Amniotic stem cell (primary cell): ENCODE measurements around the gene CLEC3B.

ENCODE experiments used
- DNase-seq: peaks from one replicate; lab custom pipeline; 2025; lab: John Stamatoyannopoulos, UW

CLEC3B gene

DNA sequence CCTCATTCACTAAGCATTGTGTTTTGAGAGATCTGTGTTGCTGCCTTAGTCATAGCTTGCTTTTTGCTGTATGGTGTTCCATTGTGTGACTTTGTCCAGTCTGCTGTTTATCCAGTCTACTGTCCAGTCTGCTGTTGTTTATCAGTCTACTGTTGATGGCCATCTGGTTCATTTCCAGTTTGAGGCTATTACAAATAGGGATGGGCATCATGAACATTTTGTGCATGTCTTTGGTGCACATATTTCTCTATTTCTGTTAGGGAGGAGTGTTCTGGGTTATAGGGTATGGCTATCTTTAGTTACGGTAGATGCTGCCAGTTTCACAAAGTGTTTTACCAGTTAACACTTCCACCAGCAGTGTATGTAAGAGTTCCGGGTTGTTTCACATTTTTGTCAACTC, 22.2 kb upstream of the CLEC3B start:
- DNase-seq = no peak

DNA sequence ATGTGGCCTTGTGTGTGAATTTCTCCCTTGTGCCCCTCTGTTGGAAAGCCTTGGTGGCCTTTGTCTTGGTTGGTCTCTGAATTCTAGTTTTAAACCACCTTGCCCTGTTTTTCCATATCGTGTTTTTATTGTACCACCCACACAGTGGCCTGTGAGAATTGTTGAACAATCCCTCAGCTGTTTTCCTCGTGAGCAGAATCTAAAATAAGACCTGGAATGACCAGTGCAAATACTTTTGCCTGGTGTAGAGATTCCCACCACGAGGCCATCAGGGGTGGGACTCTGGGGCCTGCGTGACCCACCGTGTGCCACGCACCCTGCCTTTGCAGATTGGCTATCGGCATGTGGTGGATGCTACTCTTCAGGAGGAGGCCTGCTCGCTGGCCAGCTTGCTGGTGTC, 19.0 kb upstream of the CLEC3B start:
- no peak for DNase-seq

DNA sequence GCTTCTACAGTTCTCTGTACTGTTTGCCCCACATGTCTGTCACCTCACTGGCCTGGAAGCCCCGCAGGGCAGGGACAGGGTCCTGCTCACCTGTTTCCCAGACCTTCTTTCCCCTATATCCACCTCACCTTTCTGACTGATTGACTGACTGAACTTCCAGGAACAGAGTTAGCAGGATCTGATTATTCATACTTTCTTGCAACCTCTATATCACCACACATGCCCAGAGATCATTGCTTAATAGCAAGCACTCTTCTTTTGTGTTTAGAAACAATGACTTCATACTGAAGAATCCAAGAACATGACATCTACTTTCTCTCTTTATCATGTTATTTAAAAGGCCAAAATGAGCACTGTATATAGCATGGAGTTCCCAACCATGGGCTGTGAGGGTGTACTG, 18.0 kb upstream of the CLEC3B start:
- no peak for DNase-seq

DNA sequence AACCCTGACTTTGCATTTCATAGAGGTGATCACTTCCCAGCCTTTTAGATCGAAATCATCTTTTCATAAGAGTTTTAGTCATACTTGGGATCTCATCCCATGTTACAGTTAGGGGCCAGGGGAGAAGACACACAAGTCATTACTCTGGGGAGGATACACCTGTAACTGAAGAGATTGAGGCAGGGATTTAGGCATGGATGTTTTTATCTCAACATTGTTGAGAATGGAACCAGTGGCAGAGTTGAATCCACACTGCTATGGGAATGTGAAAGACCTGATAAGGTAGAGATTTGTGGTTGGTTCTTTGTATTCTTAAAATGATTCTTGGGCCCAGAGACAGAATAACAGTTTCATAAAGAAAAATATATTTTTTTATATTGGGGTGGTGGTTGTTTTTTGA, 16.2 kb upstream of the CLEC3B start:
- no peak for DNase-seq

DNA sequence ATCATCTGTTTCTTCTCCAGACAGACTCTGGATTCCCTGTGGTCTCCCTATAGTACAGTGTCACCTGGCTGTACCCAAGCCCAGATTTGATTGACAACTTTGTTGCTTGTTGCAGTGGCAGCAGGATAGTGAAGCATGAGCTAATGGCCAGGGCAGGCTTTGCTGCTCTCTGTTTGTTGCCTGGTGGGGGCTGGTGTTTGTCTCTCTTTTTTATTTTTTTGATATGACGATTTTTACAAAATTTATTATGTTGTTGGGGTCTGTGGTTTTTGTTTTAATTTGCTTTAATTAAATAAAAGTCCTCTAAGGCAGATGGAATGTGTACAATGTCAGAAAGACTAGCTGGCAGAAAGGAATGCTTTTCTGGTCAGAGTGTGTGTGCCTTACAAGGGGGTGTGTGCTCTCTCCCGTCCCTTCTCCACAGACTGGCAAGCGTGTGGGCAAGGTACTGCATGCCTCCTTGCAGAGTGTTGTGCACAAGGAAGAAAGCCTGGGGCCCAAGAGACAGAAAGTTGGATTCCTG, 15.2 kb upstream of the CLEC3B start:
- DNase-seq = peak; percentile 73

DNA sequence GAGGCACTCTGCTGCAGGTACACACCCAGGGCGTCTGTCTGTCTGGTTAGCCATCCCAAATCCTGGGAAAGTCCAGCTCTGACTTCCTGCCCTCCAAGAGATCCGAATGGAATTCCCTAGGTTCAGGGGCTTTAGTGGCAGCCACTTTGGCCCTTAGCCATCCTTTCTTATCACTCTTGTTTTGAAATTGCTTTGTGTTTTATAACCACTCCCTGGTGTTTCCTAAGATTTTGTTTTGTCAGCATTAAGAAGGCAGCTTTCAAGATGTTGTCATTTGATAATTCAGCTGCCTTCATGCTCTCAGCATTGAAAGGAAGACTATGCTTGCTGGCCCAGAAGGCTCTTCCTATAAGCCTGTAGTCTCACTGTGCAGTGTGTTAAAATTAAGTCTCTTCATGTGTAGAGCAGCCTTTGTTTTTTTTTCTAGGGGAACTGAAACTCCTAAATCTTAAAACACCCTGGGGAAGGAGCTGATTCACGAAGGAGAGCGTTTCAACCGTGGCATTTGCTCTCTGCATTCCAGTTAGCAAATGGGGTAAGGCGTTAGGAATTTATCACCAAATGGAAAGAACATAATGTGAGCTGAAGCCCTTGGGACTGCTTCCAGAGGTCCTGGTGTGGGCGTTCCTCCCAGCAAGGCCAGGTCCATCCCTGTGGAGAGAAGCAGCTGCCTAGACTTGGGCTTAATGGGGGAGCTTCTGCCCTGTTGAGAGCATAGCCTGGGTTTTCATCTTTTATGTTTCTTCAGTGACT, 14.2 kb upstream of the CLEC3B start:
- DNase-seq = peak; percentile 47

DNA sequence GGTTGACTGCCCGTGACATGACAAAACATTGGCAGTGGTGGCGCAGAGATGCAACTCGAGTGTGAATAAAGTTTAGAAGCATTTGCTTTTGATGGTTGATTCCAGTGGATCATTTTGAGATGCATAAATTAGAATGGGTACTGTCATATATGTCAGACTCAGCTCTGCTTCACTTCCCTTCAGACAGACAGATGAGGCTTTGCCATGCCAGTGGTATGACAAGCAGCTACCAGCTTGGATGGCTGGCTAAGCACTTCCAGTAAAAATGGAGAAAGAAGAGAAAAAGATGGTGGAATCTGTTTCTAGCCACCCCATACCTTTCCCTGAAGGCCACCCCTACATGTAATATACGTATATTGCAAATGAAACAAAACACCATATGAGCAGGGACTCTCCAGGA, 13.5 kb upstream of the CLEC3B start:
- no peak for DNase-seq

DNA sequence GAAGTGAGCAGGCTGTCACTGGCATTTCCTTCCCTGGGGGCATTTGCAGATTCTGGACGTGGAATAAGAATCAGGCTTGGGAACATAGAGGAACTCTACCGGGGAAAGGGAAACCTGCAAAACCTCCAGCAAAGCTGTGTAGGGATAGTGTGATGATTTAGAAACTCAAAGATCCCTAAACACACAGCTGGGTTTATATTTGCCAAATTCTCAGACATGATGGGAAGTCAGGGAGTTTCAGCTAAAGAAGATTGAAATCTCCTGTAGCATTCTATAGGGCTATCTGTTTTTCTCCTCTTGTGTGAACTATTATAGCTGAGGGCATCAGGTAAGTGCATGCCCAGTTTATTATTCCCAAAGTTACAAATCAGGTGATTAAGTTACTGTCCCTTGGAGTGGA, 9.2 kb upstream of the CLEC3B start:
- no peak for DNase-seq

DNA sequence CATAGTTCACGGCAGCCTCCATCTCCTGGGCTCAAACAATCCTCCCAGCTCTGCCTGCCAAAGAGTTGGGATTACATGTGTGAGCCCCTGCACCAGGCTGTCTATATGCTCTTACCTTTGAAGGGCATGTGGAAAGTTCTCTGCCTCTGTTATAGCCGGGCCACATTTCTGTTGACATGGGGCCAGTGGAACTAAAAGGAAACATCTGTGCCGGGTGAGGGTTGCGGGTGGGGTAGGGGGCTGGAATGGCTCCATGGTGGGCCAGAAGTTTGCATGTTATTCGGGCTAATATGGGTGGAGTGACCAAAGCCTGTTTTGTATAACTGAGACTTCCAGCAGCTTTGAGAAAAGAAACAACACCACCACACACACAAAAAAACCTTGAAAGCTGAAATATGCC, 8.3 kb upstream of the CLEC3B start:
- DNase-seq = no peak

DNA sequence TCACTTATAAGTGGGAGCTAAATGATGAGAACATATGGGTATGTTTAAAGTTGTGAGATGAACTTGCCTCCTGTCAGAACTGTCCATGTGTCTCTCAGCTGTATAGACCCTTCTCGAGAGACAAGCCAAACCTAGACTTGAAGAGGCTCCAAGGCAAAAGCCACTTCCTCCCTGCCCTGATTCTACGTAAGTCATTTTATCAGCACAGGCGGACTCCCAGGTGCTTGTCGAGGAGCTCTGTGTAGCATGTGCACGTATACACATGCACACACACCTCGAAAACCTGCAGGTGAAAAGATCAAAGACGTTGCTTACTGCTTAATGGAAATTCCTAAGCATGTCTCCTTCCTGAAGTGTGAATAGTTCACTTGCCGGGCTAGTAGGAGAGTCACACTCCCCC, 5.6 kb upstream of the CLEC3B start:
- DNase-seq = no peak

DNA sequence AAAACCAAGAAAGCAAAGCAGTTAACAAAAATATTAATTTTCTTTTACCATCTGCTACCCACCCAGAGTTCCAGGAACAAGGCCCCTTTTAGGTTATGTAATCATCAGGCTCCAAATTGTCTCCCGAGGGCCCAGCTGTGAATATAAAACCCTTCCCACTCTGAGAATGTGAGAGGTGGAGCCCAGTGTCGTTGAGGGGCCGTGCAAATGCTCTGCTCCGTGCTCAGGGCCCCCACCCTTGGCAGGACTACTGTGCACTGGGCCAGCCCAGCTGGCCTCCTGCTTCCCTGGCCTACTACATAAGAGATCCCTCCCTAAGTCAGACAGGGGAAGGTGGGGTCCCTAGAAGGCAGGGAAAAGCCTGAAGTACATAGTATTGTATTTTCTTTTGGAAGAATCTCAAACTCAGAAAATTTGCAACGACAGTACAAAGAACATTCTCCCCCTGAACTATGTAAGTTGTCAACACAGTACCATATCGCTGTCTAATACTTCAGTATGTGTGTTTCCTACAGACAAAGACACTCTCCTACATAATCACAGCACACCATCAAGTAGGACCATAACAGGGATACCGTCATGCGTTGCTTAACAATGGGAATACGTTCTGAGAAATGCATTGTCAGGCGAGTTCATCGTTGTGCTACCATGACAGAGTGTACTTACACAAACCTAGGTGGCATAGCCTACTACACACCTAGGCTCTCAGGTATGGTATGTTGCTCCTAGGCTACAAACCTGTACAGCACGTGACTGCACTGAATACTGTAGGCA, 4.4 kb upstream of the CLEC3B start:
- DNase-seq = no peak

DNA sequence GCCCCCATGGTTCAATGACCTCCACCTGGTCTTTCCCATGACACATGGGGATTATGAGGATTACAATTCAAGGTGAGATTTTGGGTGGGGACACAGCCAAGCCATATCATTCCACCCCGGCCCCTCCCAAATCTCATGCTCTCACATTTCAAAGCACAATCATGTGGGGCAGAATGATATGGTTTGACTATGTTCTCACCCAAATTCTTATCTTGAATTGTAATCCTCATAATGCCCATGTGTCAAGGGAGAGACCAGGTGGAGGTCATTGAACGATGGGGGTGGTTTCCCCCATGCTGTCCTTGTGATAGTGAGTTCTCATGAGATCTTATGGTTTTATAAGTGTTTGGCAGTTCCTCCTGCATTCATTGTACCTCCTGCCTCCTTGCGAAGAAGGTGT, 2.4 kb upstream of the CLEC3B start:
- no peak for DNase-seq

DNA sequence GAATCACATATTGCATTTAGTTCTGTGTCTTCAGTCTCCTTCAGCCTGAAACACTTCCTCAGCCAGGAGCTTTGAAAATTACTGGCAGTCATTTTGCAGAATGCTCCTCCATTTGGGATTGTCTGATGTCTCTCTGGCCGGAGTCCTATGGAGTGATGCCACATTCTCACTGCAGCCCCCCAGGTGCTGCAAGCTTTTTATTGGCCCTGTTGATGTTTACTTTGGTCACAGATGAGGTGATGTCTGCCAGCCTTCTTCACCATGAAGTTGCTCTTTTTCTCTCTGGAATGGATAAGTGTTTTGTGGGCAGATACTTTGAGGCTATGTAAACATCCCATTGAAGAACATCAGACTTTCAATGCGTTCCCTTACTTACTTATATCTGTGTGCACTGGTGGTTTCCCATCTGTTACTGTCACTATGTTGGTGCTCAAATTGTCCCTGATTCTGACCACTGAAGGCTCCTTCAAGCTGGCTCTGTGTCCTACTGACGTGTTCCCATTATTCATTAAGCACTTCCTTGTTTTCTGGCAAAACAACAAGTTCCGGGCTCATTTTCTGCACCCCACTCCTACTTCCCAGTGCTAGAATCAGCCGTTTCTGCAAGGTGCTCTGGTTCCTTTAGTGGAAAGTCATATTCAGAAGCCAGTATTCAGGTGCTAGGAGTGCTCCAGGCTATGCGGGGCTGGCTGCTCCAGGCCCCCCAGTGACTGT, 1.4 kb upstream of the CLEC3B start:
- no peak for DNase-seq

DNA sequence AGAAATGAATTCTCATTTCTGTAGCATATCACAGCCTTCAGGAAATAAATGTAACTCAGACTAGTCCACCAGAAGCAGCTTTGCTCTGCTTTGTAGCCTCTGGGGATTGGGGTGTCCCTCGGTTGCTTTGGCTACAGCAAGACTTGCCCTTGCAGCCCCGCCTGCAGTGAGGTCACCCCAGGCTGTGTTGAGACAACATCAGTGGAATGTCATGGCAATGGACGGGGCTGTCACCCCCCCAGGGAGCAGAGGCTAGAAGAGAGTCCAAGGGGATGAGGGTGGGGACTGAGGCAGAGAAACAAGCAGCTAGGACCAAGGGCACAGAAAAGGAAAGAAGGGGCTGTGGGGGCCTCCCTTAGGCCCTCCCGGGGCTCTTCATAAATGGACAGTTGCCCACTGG, 854 bp downstream of the CLEC3B start:
- DNase-seq = no peak

DNA sequence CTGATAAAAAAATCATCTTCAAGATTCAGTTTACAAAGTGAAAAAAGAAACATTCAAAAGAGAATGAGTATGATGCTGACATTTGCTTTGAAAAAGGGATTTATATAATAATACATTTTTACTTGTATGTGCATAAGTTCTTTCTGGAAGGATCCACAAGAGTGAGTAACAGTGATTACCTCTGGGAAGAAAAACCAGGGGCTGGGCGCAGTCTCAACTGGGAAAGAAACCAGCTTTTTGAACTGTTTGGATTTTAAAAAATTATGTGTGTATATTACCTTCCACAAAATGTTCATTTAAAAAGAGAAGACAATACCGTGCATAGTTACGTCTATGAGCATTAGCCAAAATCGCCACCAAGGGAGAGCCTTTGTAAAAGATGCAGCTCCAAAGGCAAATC, 1.3 kb downstream of the CLEC3B start:
- DNase-seq = no peak

DNA sequence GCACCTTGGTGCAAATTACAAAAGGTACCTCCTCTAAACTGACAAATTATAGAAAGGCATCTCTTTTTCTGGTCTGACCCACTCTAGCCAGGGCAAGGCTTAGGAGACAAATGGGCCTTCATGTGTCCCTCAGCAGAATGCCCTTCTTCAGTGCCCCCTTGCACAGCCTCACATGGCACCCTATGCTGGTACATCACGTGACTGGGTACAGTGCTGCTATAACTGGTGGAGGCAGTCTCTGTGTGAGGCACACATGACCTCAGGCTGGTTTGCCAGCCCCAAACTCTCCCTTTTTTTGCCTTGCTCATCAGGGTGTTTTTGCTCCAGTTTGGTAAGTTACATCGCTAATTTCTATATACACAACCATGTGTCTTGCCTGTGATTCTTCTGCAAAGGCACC, 3.1 kb downstream of the CLEC3B start:
- DNase-seq = no peak

DNA sequence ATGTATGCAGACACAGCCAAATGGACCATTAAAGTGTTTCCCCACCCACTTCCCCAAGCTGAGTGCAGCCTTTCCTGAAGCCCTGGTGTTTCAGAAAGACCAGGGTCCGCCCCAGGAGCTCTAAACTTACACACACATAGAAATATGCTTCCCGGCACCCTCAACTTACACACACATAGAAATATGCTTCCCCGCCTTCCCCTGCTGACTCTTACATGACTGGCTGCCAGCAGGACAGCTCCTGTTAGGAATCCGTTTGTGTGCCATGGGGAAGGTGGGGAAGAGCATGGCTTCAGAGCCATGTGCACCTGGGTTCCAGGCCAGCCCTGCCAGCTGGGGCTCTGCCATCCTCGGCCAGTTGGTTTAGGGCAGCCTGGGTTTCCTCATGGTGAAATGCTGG, 3.6 kb downstream of the CLEC3B start:
- no peak for DNase-seq

DNA sequence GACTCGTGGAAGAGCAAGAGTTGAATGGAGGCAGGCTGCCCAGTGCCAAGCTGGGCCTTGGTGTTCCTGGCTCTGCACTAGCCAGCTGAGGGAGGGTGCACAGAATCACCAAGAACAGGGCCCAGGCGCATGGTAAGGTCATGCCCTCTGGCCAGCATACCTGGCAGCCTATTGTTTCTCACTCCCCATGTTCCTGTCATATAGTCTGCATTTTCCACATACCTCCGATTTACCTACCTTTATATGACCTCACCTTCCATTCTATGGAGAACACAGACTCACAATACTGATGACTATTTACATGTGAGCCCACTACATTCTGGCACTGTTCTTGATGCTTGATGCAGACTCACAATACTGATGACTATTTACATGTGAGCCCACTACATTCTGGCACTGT, 5.4 kb downstream of the CLEC3B start:
- DNase-seq = no peak

DNA sequence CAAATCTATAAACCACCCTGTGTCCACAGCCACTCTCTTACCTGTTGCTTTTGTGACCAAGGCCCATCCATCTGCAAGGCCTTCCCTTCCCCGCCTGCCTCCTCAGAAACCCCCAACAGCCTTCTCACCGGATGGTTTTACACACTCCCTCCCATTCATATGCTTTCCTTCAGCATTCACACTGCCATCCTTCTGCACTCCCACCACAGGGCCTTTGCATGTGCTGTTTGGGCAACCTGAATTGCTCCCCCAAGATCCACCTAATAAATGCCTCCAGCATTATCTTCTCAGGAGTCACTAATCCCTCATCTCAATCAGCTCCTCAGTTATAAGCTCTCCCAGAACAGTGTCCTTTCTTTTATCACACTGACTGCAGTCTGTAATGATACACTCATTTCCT, 6.0 kb downstream of the CLEC3B start:
- DNase-seq = no peak

DNA sequence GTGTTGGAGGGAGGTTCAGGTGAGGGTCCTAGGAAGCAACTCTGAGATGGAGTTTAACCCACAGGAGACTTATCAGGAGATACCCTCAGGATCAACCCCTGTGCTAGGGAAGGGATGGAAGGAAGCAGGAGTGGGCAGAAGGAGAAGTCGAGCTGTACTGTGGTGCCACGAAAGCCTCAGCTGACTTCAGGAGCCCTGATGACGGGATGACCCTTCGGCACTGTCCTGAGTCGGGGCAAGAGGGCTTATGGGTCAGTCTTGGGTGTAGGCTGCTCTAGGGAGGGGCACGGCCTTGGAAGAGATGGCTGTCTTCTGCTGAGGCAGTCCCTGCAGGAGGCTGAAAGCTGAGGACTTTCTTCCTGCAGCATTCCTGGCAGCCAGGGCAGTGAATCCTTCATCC, 7.7 kb downstream of the CLEC3B start:
- DNase-seq = no peak

DNA sequence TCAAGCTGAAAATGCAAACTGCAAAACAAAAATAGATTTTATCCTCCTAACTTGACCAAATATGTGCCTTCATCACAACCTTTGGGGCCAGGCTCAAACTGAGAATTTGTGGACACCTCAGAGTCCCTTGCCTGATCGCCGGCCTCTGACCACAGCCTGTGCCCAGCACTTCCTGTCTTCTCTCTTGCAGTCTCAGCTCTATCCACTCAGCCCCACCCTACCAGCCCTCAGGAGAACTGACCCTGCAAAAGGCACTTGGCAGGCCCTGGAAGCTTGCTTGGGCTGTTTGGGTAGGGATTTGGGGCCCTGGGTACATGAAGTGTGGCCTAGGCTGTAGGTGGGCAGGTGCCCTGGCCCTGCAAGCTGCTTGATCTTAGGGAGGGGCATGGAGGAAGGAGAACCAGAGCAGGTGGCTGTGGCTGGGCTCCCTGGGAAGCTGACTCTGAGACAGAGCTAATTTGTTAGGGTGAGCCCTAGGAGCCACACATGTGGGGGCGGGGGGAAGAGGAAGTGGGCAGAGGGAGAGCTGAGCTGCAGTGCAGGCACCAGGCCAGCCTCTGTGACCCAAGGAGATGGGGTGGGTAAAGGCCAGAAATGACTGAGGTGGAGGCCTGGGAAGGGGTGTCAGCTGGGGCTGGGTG, 8.6 kb downstream of the CLEC3B start:
- no peak for DNase-seq
